SK-N-SH treated with all-trans-retinoic acid at 6 μM for 48 hours (cell line): Measurements from ENCODE around the gene FTO.

ENCODE experiments used
- BACH2 ChIP-seq: fragments of 250-450 bp; sonication (Bioruptor Pico); IDR thresholded peaks from 2 replicates; pipeline ENCODE4 v1.9.0; 2021; ENCODE audit warnings: mild to moderate bottlenecking, borderline replicate concordance
- ESRRG ChIP-seq: fragments of 250-450 bp; sonication (Bioruptor Pico); IDR thresholded peaks from 2 replicates; pipeline ENCODE4 v1.6.1; 2021; ENCODE audit warnings: mild to moderate bottlenecking
- PPARA ChIP-seq: fragments of 250-450 bp; sonication (Bioruptor Pico); IDR thresholded peaks from 2 replicates; pipeline ENCODE4 v1.5.0; 2020; ENCODE audit warnings: mild to moderate bottlenecking, borderline replicate concordance
- SNAI2 ChIP-seq: fragments of 250-450 bp; sonication (Bioruptor Pico); IDR thresholded peaks from 2 replicates; pipeline ENCODE4 v1.5.0; 2020; ENCODE audit warnings: mild to moderate bottlenecking, moderate library complexity
- TOX ChIP-seq: fragments of 250-450 bp; sonication (Bioruptor Pico); IDR thresholded peaks from 2 replicates; pipeline ENCODE4 v1.8.0; 2021; ENCODE audit warnings: mild to moderate bottlenecking, moderate library complexity, borderline replicate concordance
- ZC3H10 ChIP-seq: fragments of 250-450 bp; sonication (Bioruptor Pico); IDR thresholded peaks from 2 replicates; pipeline ENCODE4 v1.5.1; 2021; ENCODE audit warnings: mild to moderate bottlenecking, moderate library complexity
- ZNF70 ChIP-seq: fragments of 450-650 bp; formaldehyde crosslinking; IDR thresholded peaks from 2 replicates; pipeline ENCODE4 v1.5.0; 2020; ENCODE audit warnings: mild to moderate bottlenecking, moderate library complexity
- TF ChIP-seq, protein P1 (sequence below): fragments of 250-450 bp; sonication (Bioruptor Pico); IDR thresholded peaks from 2 replicates; pipeline ENCODE4 v1.5.0; 2020; ENCODE audit warnings: mild to moderate bottlenecking, moderate library complexity
- TF ChIP-seq, protein P2 (sequence below): fragments of 250-450 bp; sonication (Bioruptor Pico); IDR thresholded peaks from 2 replicates; pipeline ENCODE4 v1.8.0; 2021; ENCODE audit warnings: low read depth, mild to moderate bottlenecking, moderate library complexity, borderline replicate concordance
- TF ChIP-seq, protein P3 (sequence below): fragments of 250-450 bp; sonication (Bioruptor Pico); IDR thresholded peaks from 2 replicates; pipeline ENCODE4 v1.8.0; 2020; ENCODE audit warnings: mild to moderate bottlenecking, moderate library complexity, borderline replicate concordance

DNA sequence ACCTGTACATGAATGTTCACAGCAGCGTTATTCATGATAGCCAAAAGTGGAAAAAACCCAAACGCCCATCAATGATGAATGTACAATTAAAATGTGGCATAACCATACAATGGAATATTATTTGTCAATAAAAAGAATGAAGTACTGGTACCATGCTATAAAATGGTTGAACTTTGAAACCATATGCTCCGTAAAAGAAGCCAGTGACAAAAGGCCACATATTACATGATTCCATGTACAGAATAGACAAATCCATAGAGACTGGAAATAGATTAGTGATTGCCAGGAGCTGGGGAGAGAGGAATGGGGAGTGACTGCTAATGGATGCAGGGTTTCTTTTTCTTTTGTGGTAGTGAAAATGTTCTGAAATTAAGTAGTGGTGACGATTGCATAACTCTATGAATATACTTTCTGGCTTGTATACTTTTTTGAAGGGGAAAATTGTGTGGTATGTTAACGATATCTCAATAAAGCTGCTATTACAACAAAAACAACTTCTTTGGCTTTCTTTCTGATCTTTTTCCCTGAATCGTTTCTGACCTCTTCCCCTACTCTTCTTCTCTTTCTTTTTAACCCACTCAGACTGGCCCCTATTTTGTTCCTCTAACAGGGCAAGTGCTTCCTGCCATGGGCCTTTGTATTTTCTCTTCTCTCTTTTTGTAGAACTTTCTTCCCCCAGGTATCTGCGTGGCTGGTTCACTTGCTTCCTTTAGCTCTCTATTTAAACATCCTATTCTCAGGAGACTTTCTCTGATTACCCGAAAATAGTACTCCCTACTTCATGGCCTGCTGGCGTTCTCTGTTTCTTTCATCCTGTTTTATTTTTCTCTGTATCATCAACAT, 67.9 kb downstream of the FTO start:
- TF ChIP-seq ZC3H10 (CRISPR knock-in tag) (no peak), TOX (CRISPR knock-in tag) (no peak), ESRRG (CRISPR knock-in tag) (no peak), PPARA (CRISPR knock-in tag) (no peak), ZNF70 (no peak), BACH2 (CRISPR knock-in tag) (no peak), SNAI2 (CRISPR knock-in tag) (no peak)
- TF ChIP-seq, protein P1, sequence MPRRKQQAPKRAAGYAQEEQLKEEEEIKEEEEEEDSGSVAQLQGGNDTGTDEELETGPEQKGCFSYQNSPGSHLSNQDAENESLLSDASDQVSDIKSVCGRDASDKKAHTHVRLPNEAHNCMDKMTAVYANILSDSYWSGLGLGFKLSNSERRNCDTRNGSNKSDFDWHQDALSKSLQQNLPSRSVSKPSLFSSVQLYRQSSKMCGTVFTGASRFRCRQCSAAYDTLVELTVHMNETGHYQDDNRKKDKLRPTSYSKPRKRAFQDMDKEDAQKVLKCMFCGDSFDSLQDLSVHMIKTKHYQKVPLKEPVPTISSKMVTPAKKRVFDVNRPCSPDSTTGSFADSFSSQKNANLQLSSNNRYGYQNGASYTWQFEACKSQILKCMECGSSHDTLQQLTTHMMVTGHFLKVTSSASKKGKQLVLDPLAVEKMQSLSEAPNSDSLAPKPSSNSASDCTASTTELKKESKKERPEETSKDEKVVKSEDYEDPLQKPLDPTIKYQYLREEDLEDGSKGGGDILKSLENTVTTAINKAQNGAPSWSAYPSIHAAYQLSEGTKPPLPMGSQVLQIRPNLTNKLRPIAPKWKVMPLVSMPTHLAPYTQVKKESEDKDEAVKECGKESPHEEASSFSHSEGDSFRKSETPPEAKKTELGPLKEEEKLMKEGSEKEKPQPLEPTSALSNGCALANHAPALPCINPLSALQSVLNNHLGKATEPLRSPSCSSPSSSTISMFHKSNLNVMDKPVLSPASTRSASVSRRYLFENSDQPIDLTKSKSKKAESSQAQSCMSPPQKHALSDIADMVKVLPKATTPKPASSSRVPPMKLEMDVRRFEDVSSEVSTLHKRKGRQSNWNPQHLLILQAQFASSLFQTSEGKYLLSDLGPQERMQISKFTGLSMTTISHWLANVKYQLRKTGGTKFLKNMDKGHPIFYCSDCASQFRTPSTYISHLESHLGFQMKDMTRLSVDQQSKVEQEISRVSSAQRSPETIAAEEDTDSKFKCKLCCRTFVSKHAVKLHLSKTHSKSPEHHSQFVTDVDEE (CRISPR knock-in tag), result no peak
- TF ChIP-seq, protein P2, sequence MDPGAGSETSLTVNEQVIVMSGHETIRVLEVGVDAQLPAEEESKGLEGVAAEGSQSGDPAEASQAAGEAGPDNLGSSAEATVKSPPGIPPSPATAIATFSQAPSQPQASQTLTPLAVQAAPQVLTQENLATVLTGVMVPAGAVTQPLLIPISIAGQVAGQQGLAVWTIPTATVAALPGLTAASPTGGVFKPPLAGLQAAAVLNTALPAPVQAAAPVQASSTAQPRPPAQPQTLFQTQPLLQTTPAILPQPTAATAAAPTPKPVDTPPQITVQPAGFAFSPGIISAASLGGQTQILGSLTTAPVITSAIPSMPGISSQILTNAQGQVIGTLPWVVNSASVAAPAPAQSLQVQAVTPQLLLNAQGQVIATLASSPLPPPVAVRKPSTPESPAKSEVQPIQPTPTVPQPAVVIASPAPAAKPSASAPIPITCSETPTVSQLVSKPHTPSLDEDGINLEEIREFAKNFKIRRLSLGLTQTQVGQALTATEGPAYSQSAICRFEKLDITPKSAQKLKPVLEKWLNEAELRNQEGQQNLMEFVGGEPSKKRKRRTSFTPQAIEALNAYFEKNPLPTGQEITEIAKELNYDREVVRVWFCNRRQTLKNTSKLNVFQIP (CRISPR knock-in tag), result no peak
- TF ChIP-seq, protein P3, sequence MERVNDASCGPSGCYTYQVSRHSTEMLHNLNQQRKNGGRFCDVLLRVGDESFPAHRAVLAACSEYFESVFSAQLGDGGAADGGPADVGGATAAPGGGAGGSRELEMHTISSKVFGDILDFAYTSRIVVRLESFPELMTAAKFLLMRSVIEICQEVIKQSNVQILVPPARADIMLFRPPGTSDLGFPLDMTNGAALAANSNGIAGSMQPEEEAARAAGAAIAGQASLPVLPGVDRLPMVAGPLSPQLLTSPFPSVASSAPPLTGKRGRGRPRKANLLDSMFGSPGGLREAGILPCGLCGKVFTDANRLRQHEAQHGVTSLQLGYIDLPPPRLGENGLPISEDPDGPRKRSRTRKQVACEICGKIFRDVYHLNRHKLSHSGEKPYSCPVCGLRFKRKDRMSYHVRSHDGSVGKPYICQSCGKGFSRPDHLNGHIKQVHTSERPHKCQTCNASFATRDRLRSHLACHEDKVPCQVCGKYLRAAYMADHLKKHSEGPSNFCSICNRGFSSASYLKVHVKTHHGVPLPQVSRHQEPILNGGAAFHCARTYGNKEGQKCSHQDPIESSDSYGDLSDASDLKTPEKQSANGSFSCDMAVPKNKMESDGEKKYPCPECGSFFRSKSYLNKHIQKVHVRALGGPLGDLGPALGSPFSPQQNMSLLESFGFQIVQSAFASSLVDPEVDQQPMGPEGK (CRISPR knock-in tag), result no peak
